Measurements from ENCODE around the gene EXOSC9. TPM values are rescaled to one million over a fixed set of nuclear protein-coding genes. Genes with fewer than 3 reads are reported as not detected.

EXOSC9 gene
- total RNA-seq, 2 donors from 2014 or later, result 57.6 to 58.8 TPM

- Mint-ChIP-seq H3K27ac (no peak overlapping the region), H3K4me1 (peaks cover 3% of the 10 kb centered on the region), H3K27me3 (peaks cover 47% of the 10 kb centered on the region), H3K36me3 (ENCODE audit: low read depth) (peaks cover 2% of the 10 kb centered on the region), H3K4me3 (no peak overlapping the region)
- no peak for DNase-seq
- no peak for ATAC-seq
- H3K9me3 ChIP-seq (ENCODE audit: control insufficient read depth, low read length, poor library complexity, severe bottlenecking), result no peaks in the 10 kb centered on the region
Observed at GRCh38 chr4:121776610-121777401, 24.3 kb upstream of the EXOSC9 start.

- peaks cover 3% of the 10 kb centered on the region for H3K4me1 Mint-ChIP-seq
- no peak for ATAC-seq
- no peak for DNase-seq
- peaks cover 42% of the 10 kb centered on the region for H3K27me3 Mint-ChIP-seq
- no peaks in the 10 kb centered on the region for H3K9me3 ChIP-seq (ENCODE audit: control insufficient read depth, low read length, poor library complexity, severe bottlenecking)
- H3K4me3 Mint-ChIP-seq, result no peak overlapping the region
- H3K27ac Mint-ChIP-seq, result no peak overlapping the region
- peaks cover 2% of the 10 kb centered on the region for H3K36me3 Mint-ChIP-seq (ENCODE audit: low read depth)
Observed at GRCh38 chr4:121777625-121778024, 23.5 kb upstream of the EXOSC9 start.

- no peak for ATAC-seq
- Mint-ChIP-seq H3K27me3 (peaks cover 33% of the 10 kb centered on the region), H3K27ac (no peak overlapping the region)
Observed at GRCh38 chr4:121778991-121779628, 22.0 kb upstream of the EXOSC9 start.

GRCh38 chr4:121783210-121783609 lies 17.9 kb upstream of the EXOSC9 start:
- Mint-ChIP-seq H3K36me3 (ENCODE audit: low read depth) (peaks cover 5% of the 10 kb centered on the region), H3K4me3 (no peak overlapping the region), H3K27me3 (peaks cover 56% of the 10 kb centered on the region), H3K4me1 (no peaks in the 10 kb centered on the region), H3K27ac (no peak overlapping the region)
- no peaks in the 10 kb centered on the region for H3K9me3 ChIP-seq (ENCODE audit: control insufficient read depth, low read length, poor library complexity, severe bottlenecking)
- no peak for DNase-seq
- ATAC-seq, result no peak

More at GRCh38 chr4:121778991-121779628, 22.0 kb upstream of the EXOSC9 start:
- Mint-ChIP-seq H3K36me3 (ENCODE audit: low read depth) (peaks cover 2% of the 10 kb centered on the region), H3K4me3 (no peak overlapping the region), H3K4me1 (peaks cover 3% of the 10 kb centered on the region)
- no peak for DNase-seq
- H3K9me3 ChIP-seq (ENCODE audit: control insufficient read depth, low read length, poor library complexity, severe bottlenecking), result no peaks in the 10 kb centered on the region

GRCh38 chr4:121784401-121784800 lies 16.7 kb upstream of the EXOSC9 start:
- no peaks in the 10 kb centered on the region for H3K9me3 ChIP-seq (ENCODE audit: control insufficient read depth, low read length, poor library complexity, severe bottlenecking)
- Mint-ChIP-seq H3K4me1 (no peaks in the 10 kb centered on the region), H3K4me3 (no peak overlapping the region), H3K36me3 (ENCODE audit: low read depth) (peaks cover 6% of the 10 kb centered on the region), H3K27me3 (peaks cover 67% of the 10 kb centered on the region), H3K27ac (no peak overlapping the region)
- ATAC-seq (no peak), DNase-seq (no peak)

GRCh38 chr4:121784975-121785374 lies 16.1 kb upstream of the EXOSC9 start:
- ATAC-seq, result no peak
- peaks cover 69% of the 10 kb centered on the region for H3K27me3 Mint-ChIP-seq
- H3K36me3 Mint-ChIP-seq (ENCODE audit: low read depth), result peaks cover 6% of the 10 kb centered on the region
- H3K27ac Mint-ChIP-seq, result no peak overlapping the region
- no peak overlapping the region for H3K4me3 Mint-ChIP-seq
- no peaks in the 10 kb centered on the region for H3K4me1 Mint-ChIP-seq
- DNase-seq, result no peak
- H3K9me3 ChIP-seq (ENCODE audit: control insufficient read depth, low read length, poor library complexity, severe bottlenecking), result no peaks in the 10 kb centered on the region

GRCh38 chr4:121785479-121785878 lies 15.6 kb upstream of the EXOSC9 start:
- H3K4me3 Mint-ChIP-seq, result no peak overlapping the region
- no peaks in the 10 kb centered on the region for H3K9me3 ChIP-seq (ENCODE audit: control insufficient read depth, low read length, poor library complexity, severe bottlenecking)
- H3K27me3 Mint-ChIP-seq, result peaks cover 69% of the 10 kb centered on the region
- H3K4me1 Mint-ChIP-seq, result no peaks in the 10 kb centered on the region
- H3K36me3 Mint-ChIP-seq (ENCODE audit: low read depth), result peaks cover 6% of the 10 kb centered on the region
- ATAC-seq (no peak), DNase-seq (no peak)
- H3K27ac Mint-ChIP-seq, result no peak overlapping the region

- ATAC-seq (no peak), DNase-seq (no peak)
- peaks cover 64% of the 10 kb centered on the region for H3K27me3 Mint-ChIP-seq
- no peaks in the 10 kb centered on the region for H3K4me1 Mint-ChIP-seq
- H3K4me3 Mint-ChIP-seq, result no peak overlapping the region
- no peak overlapping the region for H3K27ac Mint-ChIP-seq
- H3K9me3 ChIP-seq (ENCODE audit: control insufficient read depth, low read length, poor library complexity, severe bottlenecking), result no peaks in the 10 kb centered on the region
- H3K36me3 Mint-ChIP-seq (ENCODE audit: low read depth), result peaks cover 6% of the 10 kb centered on the region
Observed at GRCh38 chr4:121786221-121786620, 14.9 kb upstream of the EXOSC9 start.

GRCh38 chr4:121788896-121789295 lies 12.2 kb upstream of the EXOSC9 start:
- Mint-ChIP-seq H3K36me3 (ENCODE audit: low read depth) (peaks cover 5% of the 10 kb centered on the region), H3K27me3 (peaks cover 69% of the 10 kb centered on the region), H3K4me3 (no peak overlapping the region), H3K4me1 (no peaks in the 10 kb centered on the region), H3K27ac (no peak overlapping the region)
- no peak for DNase-seq
- no peaks in the 10 kb centered on the region for H3K9me3 ChIP-seq (ENCODE audit: control insufficient read depth, low read length, poor library complexity, severe bottlenecking)
- ATAC-seq, result no peak

- no peak for DNase-seq
- H3K36me3 Mint-ChIP-seq (ENCODE audit: low read depth), result peaks cover 5% of the 10 kb centered on the region
- no peaks in the 10 kb centered on the region for H3K4me1 Mint-ChIP-seq
- H3K9me3 ChIP-seq (ENCODE audit: control insufficient read depth, low read length, poor library complexity, severe bottlenecking), result no peaks in the 10 kb centered on the region
- H3K4me3 Mint-ChIP-seq, result no peak overlapping the region
- no peak for ATAC-seq
- H3K27me3 Mint-ChIP-seq, result peaks cover 72% of the 10 kb centered on the region
- no peak overlapping the region for H3K27ac Mint-ChIP-seq
Observed at GRCh38 chr4:121789455-121789854, 11.7 kb upstream of the EXOSC9 start.

GRCh38 chr4:121789960-121790829 lies 10.9 kb upstream of the EXOSC9 start:
- Mint-ChIP-seq H3K4me1 (no peaks in the 10 kb centered on the region), H3K27me3 (peaks cover 69% of the 10 kb centered on the region), H3K36me3 (ENCODE audit: low read depth) (peaks cover 5% of the 10 kb centered on the region), H3K27ac (no peak overlapping the region), H3K4me3 (no peak overlapping the region)
- ATAC-seq, result no peak
- DNase-seq, result no peak
- H3K9me3 ChIP-seq (ENCODE audit: control insufficient read depth, low read length, poor library complexity, severe bottlenecking), result no peaks in the 10 kb centered on the region

- peaks cover 62% of the 10 kb centered on the region for H3K27me3 Mint-ChIP-seq
- H3K4me3 Mint-ChIP-seq, result no peak overlapping the region
- peaks cover 2% of the 10 kb centered on the region for H3K36me3 Mint-ChIP-seq (ENCODE audit: low read depth)
- H3K4me1 Mint-ChIP-seq, result peaks cover 4% of the 10 kb centered on the region
- DNase-seq (no peak), ATAC-seq (no peak)
- H3K27ac Mint-ChIP-seq, result no peak overlapping the region
- H3K9me3 ChIP-seq (ENCODE audit: control insufficient read depth, low read length, poor library complexity, severe bottlenecking), result no peaks in the 10 kb centered on the region
Observed at GRCh38 chr4:121790976-121791375, 10.1 kb upstream of the EXOSC9 start.

GRCh38 chr4:121791481-121791880 lies 9.6 kb upstream of the EXOSC9 start:
- ATAC-seq (no peak), DNase-seq (no peak)
- Mint-ChIP-seq H3K27ac (no peak overlapping the region), H3K4me3 (no peak overlapping the region), H3K4me1 (peaks cover 6% of the 10 kb centered on the region), H3K36me3 (ENCODE audit: low read depth) (peaks cover 2% of the 10 kb centered on the region), H3K27me3 (peaks cover 61% of the 10 kb centered on the region)
- no peaks in the 10 kb centered on the region for H3K9me3 ChIP-seq (ENCODE audit: control insufficient read depth, low read length, poor library complexity, severe bottlenecking)
